K562 (cell line): Measurements from ENCODE around the gene FBXW11. TPM values are rescaled to one million over a fixed set of nuclear protein-coding genes. Genes with fewer than 3 reads are reported as not detected.

Experiments
- ATAC-seq: fragments of 200-7000 bp; cut with Tn5 transposase; 3 replicates; pipeline ENCODE4 v1.9.1; 2020; ENCODE audit warnings: moderate library complexity
- BruUV-seq: library from RNA; stranded (reverse); fragments of 400-500 nt; replicated peaks from 2 replicates; lab custom pipeline; 2021; lab: Mats Ljungman, UMichigan
- CTCF ChIA-PET: fragments of 300-600 bp; formaldehyde crosslinking; extraction: SDS; loops from one replicate; lab custom pipeline; 2021; ENCODE audit warnings: low intra/inter-chr PET ratio; lab: Yijun Ruan, JAX
- POLR2A ChIA-PET: fragments of 300-600, 350-650 bp; sonication (Branson Sonifier 250); formaldehyde crosslinking; extraction: SDS; loops from one replicate; lab custom pipeline; 2021; ENCODE audit warnings: antibody characterized with exemption, inconsistent platforms; lab: Yijun Ruan, JAX
- DNase-seq, 4 experiments: peaks; one replicate each; pipeline versions ENCODE4 v3.0.0 to v3.0.0-alpha.2; 2011 to 2018; ENCODE audit warnings: low spot score in 3 of 4, mixed read lengths in 3 of 4; ENCODE audit errors: extremely low read depth in 1 of 4
- FAIRE-seq: peaks from 2 replicates; lab custom pipeline; 2011; peaks lifted over from hg19 to GRCh38; lab: Jason Lieb, UNC
- H2AFZ ChIP-seq: 2 replicates; pipeline ENCODE4 v1.6.0; 2011; ENCODE audit warnings: low read depth, low read length, control low read depth, inconsistent platforms
- H3K27ac ChIP-seq: fragments of 200-600 bp; 3 replicates; pipeline ENCODE4 v1.8.0; 2011; ENCODE audit warnings: low read depth, mild to moderate bottlenecking, control low read depth, inconsistent platforms, low read length, moderate library complexity, mixed read lengths; ENCODE audit errors: extremely low read depth
- H3K27me3 ChIP-seq, 2 experiments: fragments of 300-600 bp in 1 of 2; 2 replicates in 1 of 2; 3 replicates in 1 of 2; pipeline versions ENCODE4 v1.6.0 to v1.8.0; 2011; ENCODE audit warnings: inconsistent platforms in 2 of 2, low read length in 2 of 2, mild to moderate bottlenecking in 1 of 2, mixed read lengths in 1 of 2, moderate library complexity in 1 of 2; ENCODE audit not compliant: control insufficient read depth in 2 of 2, insufficient read depth in 2 of 2
- H3K36me3 ChIP-seq: fragments of 300-600 bp; 3 replicates; pipeline ENCODE4 v1.8.0; 2011; ENCODE audit warnings: mild to moderate bottlenecking, low read length, inconsistent platforms; ENCODE audit not compliant: control insufficient read depth, insufficient read depth
- H3K4me1 ChIP-seq, 2 experiments: fragments of 200-600 bp in 1 of 2; replicated peaks in 1 of 2; 2 replicates in 1 of 2; 3 replicates in 1 of 2; pipeline versions ENCODE4 v1.5.1 to v1.8.0; 2011; ENCODE audit warnings: inconsistent platforms in 2 of 2, low read length in 2 of 2, mild to moderate bottlenecking in 1 of 2, mixed read lengths in 1 of 2, moderate library complexity in 1 of 2; ENCODE audit not compliant: control insufficient read depth in 2 of 2, insufficient read depth in 2 of 2
- H3K4me2 ChIP-seq: 2 replicates; pipeline ENCODE4 v1.6.1; 2011; ENCODE audit warnings: low read length, control low read depth, inconsistent platforms, mixed read lengths; ENCODE audit not compliant: insufficient read depth
- H3K4me3 ChIP-seq: fragments of 200-600 bp; sonication (generic), shearing (Covaris generic); 2 replicates; pipeline ENCODE4 v1.5.1; 2016; ENCODE audit warnings: control low read depth, inconsistent platforms
- H3K79me2 ChIP-seq: fragments of 200-600 bp; 3 replicates; pipeline ENCODE4 v1.8.0; 2011; ENCODE audit warnings: low read length, inconsistent platforms; ENCODE audit not compliant: control insufficient read depth, insufficient read depth
- H3K9ac ChIP-seq, 2 experiments: 2 replicates each; pipeline versions ENCODE4 v1.6.0 to v1.6.1; 2011; ENCODE audit warnings: low read depth in 2 of 2, low read length in 2 of 2, control low read depth in 1 of 2, inconsistent platforms in 1 of 2, mild to moderate bottlenecking in 1 of 2, mixed read lengths in 1 of 2; ENCODE audit not compliant: insufficient read depth in 1 of 2
- H3K9me1 ChIP-seq: one replicate; pipeline ENCODE4 v1.6.0; 2011; ENCODE audit warnings: inconsistent platforms, mild to moderate bottlenecking, low read length, moderate library complexity; ENCODE audit not compliant: control insufficient read depth, insufficient read depth
- H3K9me3 ChIP-seq: replicated peaks from 2 replicates; pipeline ENCODE4 v1.5.1; 2011; ENCODE audit warnings: low read depth, low read length, inconsistent platforms; ENCODE audit not compliant: control insufficient read depth, insufficient read depth
- H4K20me1 ChIP-seq: replicated peaks from 2 replicates; pipeline ENCODE4 v1.6.1; 2011; ENCODE audit warnings: low read length, inconsistent platforms, mixed read lengths; ENCODE audit not compliant: control insufficient read depth, insufficient read depth
- BCL6 ChIP-seq: fragments of 250-450 bp; sonication (Bioruptor Pico); IDR thresholded peaks from 2 replicates; pipeline ENCODE4 v1.4.0; 2020
- DIDO1 ChIP-seq: fragments of 450-650 bp; IDR thresholded peaks from 2 replicates; pipeline ENCODE4 v1.6.1; 2016; ENCODE audit warnings: low read depth, missing biosample characterization, missing genetic modification characterization
- ELK1 ChIP-seq: sonication (generic); formaldehyde crosslinking; IDR thresholded peaks from 2 replicates; pipeline ENCODE4 v1.8.1; 2022; ENCODE audit warnings: missing genetic modification reagents
- ETV1 ChIP-seq: fragments of 450-650 bp; conservative IDR thresholded peaks from 2 replicates; pipeline ENCODE4 v1.6.1; 2016; ENCODE audit warnings: missing genetic modification characterization, control low read depth, low read depth, missing compliant biosample characterization
- FOXJ3 ChIP-seq: sonication (generic); formaldehyde crosslinking; IDR thresholded peaks from 2 replicates; pipeline ENCODE4 v1.4.0; 2020; ENCODE audit warnings: mild to moderate bottlenecking, missing genetic modification reagents
- HIVEP1 ChIP-seq: fragments of 250-450 bp; sonication (Bioruptor Pico); IDR thresholded peaks from 2 replicates; pipeline ENCODE4 v1.4.0; 2020; ENCODE audit warnings: mild to moderate bottlenecking
- NONO ChIP-seq, 2 experiments: fragments of 200-400 bp in 1 of 2; fragments of 450-650 bp in 1 of 2; formaldehyde crosslinking in 1 of 2; IDR thresholded peaks; 2 replicates each; pipeline ENCODE4 v1.6.1; 2017; ENCODE audit warnings: low read depth in 2 of 2, mild to moderate bottlenecking in 2 of 2, moderate library complexity in 2 of 2, low read length in 1 of 2
- NUFIP1 ChIP-seq: fragments of 450-650 bp; IDR thresholded peaks from 2 replicates; pipeline ENCODE4 v1.6.1; 2018; ENCODE audit not compliant: partially characterized antibody
- TEAD1 ChIP-seq, 2 experiments: fragments of 450-650 bp in 1 of 2; sonication (generic) in 1 of 2; formaldehyde crosslinking; IDR thresholded peaks; 2 replicates each; pipeline versions ENCODE4 v1.4.0 to v1.8.0; 2020 to 2022; ENCODE audit warnings: mild to moderate bottlenecking in 2 of 2, missing genetic modification reagents in 1 of 2
- TSHZ1 ChIP-seq: fragments of 250-450 bp; sonication (Bioruptor Pico); IDR thresholded peaks from 2 replicates; pipeline ENCODE4 v1.4.0; 2020; ENCODE audit warnings: mild to moderate bottlenecking, moderate library complexity
- ZBTB34 ChIP-seq: fragments of 250-450 bp; sonication (Bioruptor Pico); IDR thresholded peaks from 2 replicates; pipeline ENCODE4 v1.8.0; 2021; ENCODE audit warnings: mild to moderate bottlenecking, moderate library complexity
- ZNF121 ChIP-seq: sonication (generic); formaldehyde crosslinking; conservative IDR thresholded peaks from 2 replicates; pipeline ENCODE4 v1.8.0; 2022; ENCODE audit warnings: missing genetic modification reagents
- ZNF395 ChIP-seq: fragments of 200-800 bp; sonication (Bioruptor generic); IDR thresholded peaks from 2 replicates; pipeline ENCODE4 v1.6.1; 2017; ENCODE audit warnings: missing genetic modification characterization, missing compliant biosample characterization
- WGBS: fragments of 100-300 bp; shearing (Covaris generic); methylation state at CpG from one replicate; pipeline ENCODE4 v1.1.6; 2016; ENCODE audit warnings: low coverage, mixed read lengths; ENCODE audit not compliant: insufficient coverage; ENCODE audit errors: missing lambda C conversion rate; 5-methylcytosine and 5-hydroxymethylcytosine counted together
- in situ Hi-C: fragments of 300-500 bp; cut with MboI; formaldehyde crosslinking; loops from 4 replicates; pipeline ENCODE4 v1.15.0; 2018; ENCODE audit warnings: inconsistent platforms, mixed read lengths
- intact Hi-C: fragments of 100-400 bp; cut with micrococcal nuclease; formaldehyde crosslinking; loops from 2 replicates; pipeline ENCODE4 v1.14.2; 2022
- polyA plus RNA-seq, 8 experiments: library from polyadenylated mRNA; depleted of rRNA in 4 of 8; stranded (reverse) in 5 of 8; unstranded in 3 of 8; fragments of >200 nt; fragmentation: Nextera tagmentation in 2 of 8; fragmentation: Illumina TruSeq in 1 of 8; extraction: Ambion mirVana in 2 of 8; extraction: Trizol in 1 of 8; gene quantifications; 2 replicates each; pipeline versions ENCODE4 v1.2.1 to v1.2.3, GENCODE V29; 2011 to 2014; ENCODE audit warnings: inconsistent platforms in 1 of 8, missing spikeins in 1 of 8
- total RNA-seq, 7 experiments: library from RNA; depleted of rRNA in 6 of 7; stranded (reverse); fragments of >200 nt in 6 of 7; fragmentation: Illumina TruSeq in 2 of 7; extraction: Trizol in 2 of 7; gene quantifications; 2 replicates each; pipeline versions ENCODE4 v1.2.1 to v1.2.3, GENCODE V29; 2011 to 2021; ENCODE audit warnings: low replicate concordance in 1 of 7

Gene FBXW11
- total and polyA plus RNA-seq, 9 of the 15 experiments (the other 6 are each of a cell fraction or from before 2014, with no cell fraction given), result 3.0 to 28.6 (median 23.6) TPM

DNA sequence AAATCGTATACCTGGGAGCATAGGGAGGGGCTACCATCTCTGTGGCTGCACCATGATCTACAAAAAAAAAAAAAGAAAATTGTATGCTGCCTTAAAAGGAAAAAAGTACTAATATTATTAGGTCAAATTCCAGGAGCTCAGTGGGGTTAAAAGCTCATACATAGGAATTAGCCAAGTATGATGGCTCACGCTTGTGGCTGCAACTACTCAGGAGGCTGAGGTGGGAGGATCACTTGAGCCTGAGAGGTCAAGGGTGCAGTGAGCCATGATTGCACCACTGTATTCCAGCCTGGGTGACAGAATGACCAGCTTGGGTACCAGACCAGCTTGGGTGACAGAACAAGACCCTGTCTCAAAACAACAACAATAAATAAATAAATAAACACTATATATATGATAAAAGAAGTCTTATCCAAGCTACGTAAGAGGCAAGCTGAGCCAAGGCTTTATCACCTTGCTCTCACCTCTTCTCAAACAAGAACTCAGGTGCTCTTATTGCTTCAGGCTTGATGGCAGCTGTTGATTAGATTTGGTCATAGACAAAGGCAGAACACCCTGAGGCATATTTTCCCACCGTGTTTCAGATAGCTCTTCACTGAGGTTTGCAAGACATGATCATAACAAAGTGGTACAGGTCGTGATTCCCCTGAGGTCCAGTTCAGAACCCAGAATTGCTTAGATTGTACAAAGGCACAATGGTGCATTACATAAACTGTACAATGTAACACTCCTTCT, 3.3 kb upstream of the FBXW11 start:
- no peak for DNase-seq
- Histone ChIP-seq H3K9me3 (no peaks in the 10 kb centered on the region), H4K20me1 (peaks cover 6% of the 10 kb centered on the region), H3K9me1 (no peaks in the 10 kb centered on the region), H3K4me1 (peaks cover 19 to 24% of the 10 kb centered on the region in 2 experiments; a peak in 4 of 5 replicates), H3K27ac (no peak overlapping the region), H3K36me3 (no peaks in the 10 kb centered on the region), H3K27me3 (no peaks in the 10 kb centered on the region), H3K4me2 (no peak overlapping the region), H3K9ac (no peak overlapping the region), H3K4me3 (no peak overlapping the region), H3K79me2 (peaks cover 24% of the 10 kb centered on the region), H2AFZ (no peak overlapping the region)
- ATAC-seq, result no peak
- POLR2A ChIA-PET, result interaction anchor here (0.6 to 1.6 kb wide), 3 partner anchors 10 to 17 kb away, joined by 3 to 4 read pairs (median 3); no protein-coding TSS in a partner anchor
- in situ Hi-C loops, result no loop called here
- no TSS peak for BruUV-seq
- intact Hi-C loops, result loop anchor here (5.0 kb wide), 1 partner anchor 57 kb away; no protein-coding TSS in a partner anchor
- TF ChIP-seq HIVEP1 (CRISPR knock-in tag), result no peak
- TF ChIP-seq FOXJ3, result no peak
- no peak for TF ChIP-seq TEAD1 (CRISPR knock-in tag; IDR thresholded peaks at IDR 0.05)
- TF ChIP-seq ZNF121, result no peak
- no peak for TF ChIP-seq ZNF395
- no peak for TF ChIP-seq ELK1 (CRISPR knock-in tag)
- TF ChIP-seq DIDO1 (tag), result no peak
- TF ChIP-seq BCL6, result no peak
- TF ChIP-seq TSHZ1 (CRISPR knock-in tag), result no peak
- TF ChIP-seq ETV1 (tag), result no peak
- TF ChIP-seq NUFIP1, result no peak
- no peak for TF ChIP-seq ZBTB34 (CRISPR knock-in tag)
- TF ChIP-seq NONO (IDR thresholded peaks at IDR 0.05; ENCODE audit: low read depth in 2 of 2, low read length in 1 of 2), result no peak
- WGBS, result 30% methylated on average over 5 of the region's 5 CpGs
- no peak for FAIRE-seq
- CTCF ChIA-PET, result no interaction called here
